Epithelial cell of umbilical artery (primary cell): ENCODE results near the gene LDHAL6A. TPM values are rescaled to one million over a fixed set of nuclear protein-coding genes. Genes with fewer than 3 reads are reported as not detected.

Experiments
- total RNA-seq: library from RNA; depleted of rRNA; stranded (reverse); fragments of >200 nt; gene quantifications from 2 replicates; pipeline ENCODE4 v1.2.3, GENCODE V29; 2014

LDHAL6A gene
- total RNA-seq = not detected in 2 replicates

DNA sequence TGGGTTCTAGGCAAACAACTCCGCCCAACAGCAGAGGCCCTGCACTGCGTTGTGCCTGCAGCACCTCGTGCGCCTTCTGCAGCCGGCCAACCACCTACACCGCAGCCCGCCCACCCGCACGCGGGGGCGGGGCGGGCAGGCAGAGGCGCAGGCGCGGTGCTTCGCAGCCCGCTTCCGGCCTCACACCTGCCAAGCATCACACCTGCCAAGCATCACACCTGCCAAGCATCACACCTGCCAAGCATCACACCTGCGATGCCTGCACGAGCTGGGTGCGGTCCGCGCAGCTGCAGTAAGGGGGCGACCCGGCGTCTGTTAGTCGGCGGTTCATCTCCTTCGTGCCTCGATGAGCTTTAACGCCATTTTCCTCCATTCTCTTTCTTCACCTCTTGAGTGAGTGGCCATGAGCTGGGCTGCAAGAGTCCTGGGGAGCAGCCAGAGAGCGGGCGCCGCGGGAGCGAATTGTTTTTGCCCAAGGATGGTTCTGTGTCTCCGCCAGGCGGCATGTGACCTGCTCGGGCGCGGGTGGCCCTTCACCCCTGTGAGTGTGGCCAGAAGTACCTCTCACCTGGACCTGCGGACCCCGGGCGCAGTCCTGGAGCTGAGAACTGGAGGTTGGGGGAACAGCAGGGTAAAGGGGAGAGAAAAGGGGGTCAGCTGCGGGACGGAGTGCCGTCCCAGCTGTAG lies at the start of gene LDHAL6A:
LDHAL6A (plus strand) TSS at position 171 of the 687 bp plus-strand sequence. CDS start 825 bp downstream, outside the sequence.

DNA sequence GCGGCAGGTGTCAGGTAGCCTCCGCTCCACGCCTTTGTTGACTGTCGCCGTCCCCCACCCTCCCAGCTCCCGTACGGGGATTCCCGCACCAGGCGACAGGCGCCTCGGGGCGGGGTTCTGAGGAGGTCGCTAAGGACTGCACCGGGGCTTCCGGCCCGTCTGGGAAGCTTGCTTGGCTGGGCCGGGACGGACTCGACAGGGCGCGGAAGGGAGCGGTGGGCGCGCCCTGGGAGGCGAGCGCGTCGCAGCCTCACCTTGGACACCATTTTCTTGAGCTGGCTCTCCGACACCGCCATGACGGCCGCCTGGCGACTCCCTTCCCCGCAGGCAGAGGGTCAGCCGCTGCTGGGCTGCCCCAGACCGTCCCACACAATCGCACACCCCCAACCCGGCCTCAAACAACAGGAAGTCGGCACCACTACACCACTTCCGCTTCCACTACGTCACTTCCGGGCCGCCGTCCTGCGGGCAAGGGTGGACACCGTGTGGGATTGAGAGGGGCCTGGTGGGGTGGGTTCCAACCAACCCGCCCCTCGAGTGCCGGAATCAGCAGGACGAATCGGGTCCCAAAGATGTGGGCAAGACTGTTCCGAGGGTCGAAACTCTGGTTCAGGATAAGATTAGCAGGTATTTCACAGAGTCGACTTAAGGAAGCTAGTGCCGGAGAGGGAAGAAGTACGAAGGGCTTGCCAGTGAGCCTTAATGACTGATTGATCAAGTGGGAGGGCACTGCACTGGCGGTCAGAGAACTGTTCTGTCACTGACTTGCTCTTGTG lies 71.1 kb downstream of the LDHAL6A start, which contains the start of gene TSG101:
TSG101 (minus strand) TSS at position 422 of the 776 bp plus-strand sequence; CDS start at position 296, 126 bp downstream.

Other genes starting within 250 kb of the LDHAL6A start
- not detected in 2 replicates for gene SAA4, start 219.1 kb upstream of the LDHAL6A start, total RNA-seq
- gene SAA2, start 207.2 kb upstream of the LDHAL6A start, total RNA-seq = not detected in 2 replicates
- not detected in 2 replicates for gene SAA1, start 189.6 kb upstream of the LDHAL6A start, total RNA-seq
- gene HPS5, start 133.7 kb upstream of the LDHAL6A start, total RNA-seq = 25.3 and 38.0 TPM in 2 replicates
- 58.5 and 64.0 TPM in 2 replicates for gene GTF2H1, start 133.3 kb upstream of the LDHAL6A start, total RNA-seq
- 614 and 722 TPM in 2 replicates for gene LDHA, start 61.3 kb upstream of the LDHAL6A start, total RNA-seq
- 0.32 TPM in 1 of 2 replicates, not detected in the other for gene LDHC, start 43.5 kb upstream of the LDHAL6A start, total RNA-seq
- gene TSG101, start 71.1 kb downstream of the LDHAL6A start, total RNA-seq = 36.8 and 48.7 TPM in 2 replicates
- 24.8 and 29.2 TPM in 2 replicates for gene UEVLD, start 132.9 kb downstream of the LDHAL6A start, total RNA-seq
- gene MISFA, start 143.9 kb downstream of the LDHAL6A start, total RNA-seq = 0.65 and 2.7 TPM in 2 replicates
- gene SPTY2D1, start 178.5 kb downstream of the LDHAL6A start, total RNA-seq = 16.4 and 16.6 TPM in 2 replicates
- gene TMEM86A, start 242.9 kb downstream of the LDHAL6A start, total RNA-seq = 1.3 and 1.5 TPM in 2 replicates